Right lobe of liver (tissue), 6 donors: ENCODE data around the gene ISM1. TPM values are rescaled to one million over a fixed set of nuclear protein-coding genes. Genes with fewer than 3 reads are reported as not detected.

ENCODE experiments used
- ATAC-seq, 4 donors: fragments of 200-7000 bp; cut with Tn5 transposase; one replicate each; pipeline ENCODE4 v1.9.1; 2020; ENCODE audit warnings: mild to moderate bottlenecking in 4 of 4, moderate library complexity in 4 of 4
- DNase-seq, 3 donors: peaks; one replicate each; pipeline ENCODE4 v3.0.0-alpha.2; 2020
- H3K27ac ChIP-seq, 3 donors: fragments of 200-600 bp; one replicate each; pipeline ENCODE4 v1.8.0; 2022
- H3K27me3 ChIP-seq, 2 donors: fragments of 200-600 bp; one replicate each; pipeline ENCODE4 v1.8.0; 2022
- H3K36me3 ChIP-seq, 4 donors: fragments of 200-600 bp; sonication (generic) in 1 of 4; one replicate each; pipeline versions ENCODE4 v1.5.1 to v1.8.0; 2017 to 2022; ENCODE audit warnings: control low read depth in 1 of 4
- H3K4me1 ChIP-seq, 4 donors: fragments of 200-600 bp; sonication (generic) in 1 of 4; one replicate each; pipeline versions ENCODE4 v1.5.1 to v1.8.0; 2017 to 2022; ENCODE audit warnings: control low read depth in 1 of 4
- H3K4me3 ChIP-seq, 3 donors: fragments of 200-600 bp; one replicate each; pipeline ENCODE4 v1.8.0; 2022
- H3K9me3 ChIP-seq, 4 donors: fragments of 200-600 bp; sonication (generic) in 1 of 4; one replicate each; pipeline versions ENCODE4 v1.5.1 to v1.8.0; 2017 to 2022; ENCODE audit warnings: control low read depth in 1 of 4
- CTCF ChIP-seq, 4 donors: fragments of 200-600 bp in 3 of 4; fragments of 450-650 bp in 1 of 4; IDR thresholded peaks; one replicate each; pipeline versions ENCODE4 v1.5.1 to v1.8.0; 2016 to 2022; ENCODE audit warnings: antibody characterized with exemption in 4 of 4, mild to moderate bottlenecking in 2 of 4
- POLR2A ChIP-seq: fragments of 450-650 bp; IDR thresholded peaks from one replicate; pipeline ENCODE4 v1.6.1; 2017; ENCODE audit warnings: antibody characterized with exemption, mild to moderate bottlenecking
- WGBS: methylation state at CpG from one replicate; pipeline ENCODE4 v1.1.6; 2018; ENCODE audit warnings: low coverage, low lambda C conversion rate; ENCODE audit not compliant: insufficient coverage; ENCODE audit errors: missing lambda C conversion rate; 5-methylcytosine and 5-hydroxymethylcytosine counted together
- intact Hi-C, 2 donors: fragments of 100-400 bp; cut with DNase I; formaldehyde crosslinking; loops; one replicate each; pipeline versions ENCODE4 v1.11.2 to v1.14.1; 2022
- total RNA-seq, 6 experiments: library from RNA; depleted of rRNA in 2 of 6; stranded (reverse); fragments of >200 nt in 2 of 6; fragmentation: NEBNext Ultra II Directional in 3 of 6; extraction: Animal tissue kit (Norgen Biotek cat#: 25700) in 3 of 6; gene quantifications; one replicate each; pipeline versions ENCODE4 v1.1.0 to v1.2.4, GENCODE V29; 2016 to 2023
- donor health status: DM: no; HTN: yes; CAD: no.
- donor health status: DM: no; HTN: no; CAD: no.
- donor health status: DM: no; HTN: no; CAD: no.
- donor health status: DM: no; HTN: yes; CAD: no.
- donor health status: DM: no; HTN: yes; CAD: no.

Gene ISM1
- total RNA-seq, 6 experiments from 2014 or later = 2.1 to 5.5 (median 3.2) TPM

GRCh38 chr20:13259921-13260320 lies 38.8 kb downstream of the ISM1 start:
- DNase-seq = no peak
- H3K36me3 ChIP-seq = no peaks in the 10 kb centered on the region
- 89% methylated on average over 2 of the region's 3 CpGs for WGBS
- H3K4me3 ChIP-seq = no peak overlapping the region
- no peaks in the 10 kb centered on the region for H3K9me3 ChIP-seq
- H3K4me1 ChIP-seq = peaks cover 0 to 7% (median 3%) of the 10 kb centered on the region in 4 donors
- no peak for ATAC-seq
- intact Hi-C loops = no loop called here
- no peaks in the 10 kb centered on the region for H3K27me3 ChIP-seq
- H3K27ac ChIP-seq = no peak overlapping the region
- no peak for TF ChIP-seq POLR2A
- no peak for TF ChIP-seq CTCF (IDR thresholded peaks at IDR 0.05)

GRCh38 chr20:13260650-13261279 lies 39.7 kb downstream of the ISM1 start:
- 82% methylated on average over 7 of the region's 7 CpGs for WGBS
- DNase-seq (no peak), ATAC-seq (peak in 1 of 4 donors; percentile 14)
- TF ChIP-seq POLR2A (no peak), CTCF (IDR thresholded peaks at IDR 0.05) (no peak)
- peaks cover 0 to 7% (median 3%) of the 10 kb centered on the region in 4 donors for H3K4me1 ChIP-seq
- no peaks in the 10 kb centered on the region for H3K9me3 ChIP-seq
- peak overlapping the region in 1 of 3 donors; percentile 62 for H3K27ac ChIP-seq
- no peak overlapping the region for H3K4me3 ChIP-seq
- intact Hi-C loops = no loop called here
- no peaks in the 10 kb centered on the region for H3K36me3 ChIP-seq
- no peaks in the 10 kb centered on the region for H3K27me3 ChIP-seq

- peak overlapping the region in 1 of 3 donors; percentile 62 for H3K27ac ChIP-seq
- H3K36me3 ChIP-seq = no peaks in the 10 kb centered on the region
- no peaks in the 10 kb centered on the region for H3K9me3 ChIP-seq
- H3K27me3 ChIP-seq = no peaks in the 10 kb centered on the region
- no peak overlapping the region for H3K4me3 ChIP-seq
- intact Hi-C loops = no loop called here
- H3K4me1 ChIP-seq = peaks cover 0 to 11% (median 4%) of the 10 kb centered on the region in 4 donors
- TF ChIP-seq CTCF (IDR thresholded peaks at IDR 0.05) (peak; percentile 78 to 92 (median 84)), POLR2A (no peak)
- DNase-seq (peak; percentile 71 to 85 (median 79)), ATAC-seq (peak; percentile 96 to 97 (median 96))
- 78% methylated on average over 7 of the region's 8 CpGs for WGBS
Measured at GRCh38 chr20:13261460-13262301, 40.6 kb downstream of the ISM1 start.

GRCh38 chr20:13262302-13262650 lies 41.2 kb downstream of the ISM1 start:
- WGBS = 77% methylated on average over 2 of the region's 2 CpGs
- no peak for ATAC-seq

More at GRCh38 chr20:13262302-13262650, 41.2 kb downstream of the ISM1 start:
- TF ChIP-seq CTCF (IDR thresholded peaks at IDR 0.05) = no peak
- TF ChIP-seq POLR2A = no peak
- Histone ChIP-seq H3K36me3 (no peaks in the 10 kb centered on the region), H3K4me1 (peaks cover 0 to 15% (median 6%) of the 10 kb centered on the region in 4 donors), H3K4me3 (no peak overlapping the region), H3K9me3 (no peaks in the 10 kb centered on the region), H3K27ac (no peak overlapping the region), H3K27me3 (no peaks in the 10 kb centered on the region)
- no peak for DNase-seq
- intact Hi-C loops = no loop called here
